ENCODE data around the gene HDAC8.

DNA sequence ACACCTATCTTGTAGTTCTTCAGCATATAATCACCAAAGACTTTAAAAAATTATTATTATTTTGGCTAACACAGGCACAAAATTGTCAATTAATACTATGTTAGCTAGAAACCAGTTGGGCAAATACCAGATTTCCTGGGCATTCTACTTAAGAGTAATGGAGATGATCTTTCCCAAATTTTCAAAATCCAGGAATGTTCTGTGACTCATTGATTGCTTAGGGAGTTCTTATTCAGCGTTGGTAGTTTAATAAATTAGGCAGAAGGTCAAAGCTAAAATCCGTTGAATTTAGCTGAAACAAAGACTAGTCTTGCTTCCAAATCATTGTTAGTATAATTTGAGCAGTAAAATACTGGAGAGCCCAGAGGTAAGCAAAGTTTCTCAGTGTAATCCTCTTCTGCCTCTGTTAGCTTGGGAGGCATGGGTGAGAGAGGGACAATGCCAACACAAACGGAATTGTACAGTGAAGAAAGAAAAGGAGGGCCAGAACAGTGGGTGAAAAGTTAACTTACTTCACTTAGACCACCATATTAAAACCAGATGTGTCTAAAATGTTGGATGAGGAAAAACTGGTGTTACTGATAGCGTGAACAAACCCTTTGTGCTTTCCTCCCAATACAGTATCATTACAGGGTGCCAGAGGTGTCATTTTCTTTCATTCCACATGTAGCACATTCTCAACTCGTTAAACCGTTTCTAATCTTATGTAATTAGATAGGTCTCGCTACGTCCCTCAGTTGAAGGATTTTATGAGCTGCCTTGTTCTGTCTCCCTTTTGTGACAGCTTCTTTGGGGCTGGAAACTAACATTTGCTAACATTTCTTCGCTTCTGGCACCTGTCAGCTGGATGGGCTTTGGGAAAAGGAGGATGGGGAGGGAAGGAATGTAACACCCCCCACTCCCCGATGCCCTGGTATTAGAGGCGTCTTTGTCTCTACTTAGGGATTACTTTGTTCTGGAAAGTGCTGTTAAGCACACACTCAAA is 179.5 kb downstream of the HDAC8 start:
- no peak for TF ChIP-seq SMC3 (IDR thresholded peaks at IDR 0.05)
- TF ChIP-seq EP300 (IDR thresholded peaks at IDR 0.05) = no peak
- TF ChIP-seq, protein P1, sequence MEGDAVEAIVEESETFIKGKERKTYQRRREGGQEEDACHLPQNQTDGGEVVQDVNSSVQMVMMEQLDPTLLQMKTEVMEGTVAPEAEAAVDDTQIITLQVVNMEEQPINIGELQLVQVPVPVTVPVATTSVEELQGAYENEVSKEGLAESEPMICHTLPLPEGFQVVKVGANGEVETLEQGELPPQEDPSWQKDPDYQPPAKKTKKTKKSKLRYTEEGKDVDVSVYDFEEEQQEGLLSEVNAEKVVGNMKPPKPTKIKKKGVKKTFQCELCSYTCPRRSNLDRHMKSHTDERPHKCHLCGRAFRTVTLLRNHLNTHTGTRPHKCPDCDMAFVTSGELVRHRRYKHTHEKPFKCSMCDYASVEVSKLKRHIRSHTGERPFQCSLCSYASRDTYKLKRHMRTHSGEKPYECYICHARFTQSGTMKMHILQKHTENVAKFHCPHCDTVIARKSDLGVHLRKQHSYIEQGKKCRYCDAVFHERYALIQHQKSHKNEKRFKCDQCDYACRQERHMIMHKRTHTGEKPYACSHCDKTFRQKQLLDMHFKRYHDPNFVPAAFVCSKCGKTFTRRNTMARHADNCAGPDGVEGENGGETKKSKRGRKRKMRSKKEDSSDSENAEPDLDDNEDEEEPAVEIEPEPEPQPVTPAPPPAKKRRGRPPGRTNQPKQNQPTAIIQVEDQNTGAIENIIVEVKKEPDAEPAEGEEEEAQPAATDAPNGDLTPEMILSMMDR (IDR thresholded peaks at IDR 0.05) = no peak
- TF ChIP-seq POLR2A (IDR thresholded peaks at IDR 0.05; ENCODE audit: low read length) = no peak

Measured in A549 (cell line).